22Rv1 (cell line): Measurements from ENCODE around the gene PAK3.
A peak's percentile ranks its signal among the peaks of the same experiment; 100 is the strongest.

ENCODE experiments used
- H3K27ac ChIP-seq: fragments of 450-650 bp; 2 replicates; pipeline ENCODE4 v1.5.1; 2017
- CTCF ChIP-seq: fragments of 450-650 bp; IDR thresholded peaks from 2 replicates; pipeline ENCODE4 v1.5.1; 2017; ENCODE audit warnings: mild to moderate bottlenecking
- ZFX ChIP-seq: fragments of 450-650 bp; IDR thresholded peaks from 2 replicates; pipeline ENCODE4 v1.6.1; 2017; ENCODE audit warnings: antibody characterized with exemption, borderline replicate concordance

Gene PAK3

GRCh38 chrX:111182997-111183396, 87.0 kb downstream of the PAK3 start:
- no peak overlapping the region for H3K27ac ChIP-seq
- TF ChIP-seq CTCF: no peak
- no peak for TF ChIP-seq ZFX

- TF ChIP-seq ZFX (no peak), CTCF (no peak)
- H3K27ac ChIP-seq: no peak overlapping the region
Observed at GRCh38 chrX:111191598-111191997, 95.6 kb downstream of the PAK3 start.

- H3K27ac ChIP-seq: no peak overlapping the region
- TF ChIP-seq ZFX (no peak), CTCF (no peak)
Observed at GRCh38 chrX:111199505-111199904, 103.5 kb downstream of the PAK3 start.

GRCh38 chrX:111200327-111200726, 104.3 kb downstream of the PAK3 start:
- H3K27ac ChIP-seq: no peak overlapping the region
- TF ChIP-seq ZFX (no peak), CTCF (no peak)

GRCh38 chrX:111207851-111208250, 111.9 kb downstream of the PAK3 start:
- TF ChIP-seq ZFX: no peak
- TF ChIP-seq CTCF: no peak
- H3K27ac ChIP-seq: no peak overlapping the region

- TF ChIP-seq CTCF (no peak), ZFX (no peak)
- no peak overlapping the region for H3K27ac ChIP-seq
Observed at GRCh38 chrX:111216293-111216801, 120.4 kb downstream of the PAK3 start.

GRCh38 chrX:111244235-111244750, 148.3 kb downstream of the PAK3 start:
- TF ChIP-seq ZFX (no peak), CTCF (peak; percentile 50)
- H3K27ac ChIP-seq: no peak overlapping the region
